Tibial nerve (tissue), 4 donors: ENCODE measurements around the gene TP63. TPM values are rescaled to one million over a fixed set of nuclear protein-coding genes. Genes with fewer than 3 reads are reported as not detected.
A peak's percentile ranks its signal among the peaks of the same experiment; 100 is the strongest.

Experiments
- DNase-seq, 2 donors: peaks; one replicate each; pipeline ENCODE4 v3.0.0-alpha.2; 2019; ENCODE audit warnings: low spot score in 2 of 2
- H3K27ac ChIP-seq, 4 donors: fragments of 200-600 bp; sonication (generic) in 3 of 4; one replicate each; pipeline ENCODE4 v1.5.1; 2017 to 2019; ENCODE audit warnings: mild to moderate bottlenecking in 1 of 4
- H3K27me3 ChIP-seq, 2 donors: fragments of 200-600 bp; sonication (generic) in 1 of 2; one replicate each; pipeline versions ENCODE4 v1.5.1 to v1.6.0; 2017 to 2019
- H3K36me3 ChIP-seq, 3 donors: fragments of 200-600 bp; sonication (generic); one replicate each; pipeline ENCODE4 v1.5.1; 2018 to 2019
- H3K4me1 ChIP-seq, 4 donors: fragments of 200-600 bp; sonication (generic) in 3 of 4; one replicate each; pipeline ENCODE4 v1.5.1; 2017 to 2019
- H3K4me3 ChIP-seq, 4 donors: fragments of 200-600 bp; sonication (generic) in 3 of 4; one replicate each; pipeline ENCODE4 v1.5.1; 2017 to 2019; ENCODE audit warnings: mild to moderate bottlenecking in 1 of 4, moderate library complexity in 1 of 4
- H3K9me3 ChIP-seq, 4 donors: fragments of 200-600 bp; sonication (generic) in 3 of 4; one replicate each; pipeline ENCODE4 v1.5.1; 2017 to 2019
- EP300 ChIP-seq, 2 donors: sonication (generic); formaldehyde crosslinking; IDR thresholded peaks; one replicate each; pipeline ENCODE4 v1.6.1; 2017; ENCODE audit warnings: antibody characterized with exemption in 2 of 2, mild to moderate bottlenecking in 1 of 2
- POLR2A ChIP-seq, 2 donors: fragments of 450-650 bp; IDR thresholded peaks; one replicate each; pipeline ENCODE4 v1.6.1; 2017; ENCODE audit warnings: antibody characterized with exemption in 2 of 2, mild to moderate bottlenecking in 2 of 2, moderate library complexity in 2 of 2
- WGBS, 2 donors: methylation state at CpG; one replicate each; pipeline ENCODE4 v1.1.5; 2018; 5-methylcytosine and 5-hydroxymethylcytosine counted together
- total RNA-seq, 4 donors: library from RNA; depleted of rRNA; stranded (reverse); fragments of >200 nt; gene quantifications; one replicate each; pipeline ENCODE4 v1.1.0, GENCODE V29; 2016
- TF ChIP-seq, protein P1 (sequence below), 5 experiments: fragments of 200-600 bp in 3 of 5; fragments of 450-650 bp in 2 of 5; sonication (generic) in 3 of 5; IDR thresholded peaks; one replicate each; pipeline ENCODE4 v1.5.1; 2016 to 2019; ENCODE audit warnings: antibody characterized with exemption in 5 of 5, mild to moderate bottlenecking in 3 of 5, moderate library complexity in 2 of 5

Gene TP63
- total RNA-seq, 4 donors from 2014 or later = 1.7 to 7.5 (median 4.2) TPM; not detected in 1

DNA sequence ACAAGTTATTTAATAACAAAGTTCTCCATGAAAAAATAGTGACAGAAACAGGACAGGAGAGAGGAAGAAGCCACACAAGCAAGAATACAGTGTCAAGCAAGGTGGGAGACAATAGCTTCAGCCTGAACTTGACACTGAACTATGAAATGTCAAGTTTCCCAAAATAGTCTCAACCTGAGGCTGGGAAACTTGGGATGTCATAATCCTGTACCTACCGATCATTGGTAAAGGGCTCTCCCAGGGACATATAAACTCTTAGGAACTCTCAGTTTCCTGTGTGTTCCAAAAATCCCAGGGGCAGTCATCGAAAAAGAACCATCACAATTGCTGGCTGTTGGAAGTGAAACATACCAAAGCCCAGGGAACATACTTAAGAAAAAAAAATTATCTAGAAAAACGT is 277.9 kb downstream of the TP63 start:
- no peak for DNase-seq
- no peaks in the 10 kb centered on the region for H3K27me3 ChIP-seq
- no peaks in the 10 kb centered on the region for H3K4me1 ChIP-seq
- no peak overlapping the region for H3K27ac ChIP-seq
- H3K4me3 ChIP-seq = no peak overlapping the region
- no peaks in the 10 kb centered on the region for H3K9me3 ChIP-seq
- whole genome bisulfite sequencing, 2 donors = 84 to 86% methylated on average over 3 of the region's 3 CpGs
- no peaks in the 10 kb centered on the region for H3K36me3 ChIP-seq
- TF ChIP-seq, protein P1, sequence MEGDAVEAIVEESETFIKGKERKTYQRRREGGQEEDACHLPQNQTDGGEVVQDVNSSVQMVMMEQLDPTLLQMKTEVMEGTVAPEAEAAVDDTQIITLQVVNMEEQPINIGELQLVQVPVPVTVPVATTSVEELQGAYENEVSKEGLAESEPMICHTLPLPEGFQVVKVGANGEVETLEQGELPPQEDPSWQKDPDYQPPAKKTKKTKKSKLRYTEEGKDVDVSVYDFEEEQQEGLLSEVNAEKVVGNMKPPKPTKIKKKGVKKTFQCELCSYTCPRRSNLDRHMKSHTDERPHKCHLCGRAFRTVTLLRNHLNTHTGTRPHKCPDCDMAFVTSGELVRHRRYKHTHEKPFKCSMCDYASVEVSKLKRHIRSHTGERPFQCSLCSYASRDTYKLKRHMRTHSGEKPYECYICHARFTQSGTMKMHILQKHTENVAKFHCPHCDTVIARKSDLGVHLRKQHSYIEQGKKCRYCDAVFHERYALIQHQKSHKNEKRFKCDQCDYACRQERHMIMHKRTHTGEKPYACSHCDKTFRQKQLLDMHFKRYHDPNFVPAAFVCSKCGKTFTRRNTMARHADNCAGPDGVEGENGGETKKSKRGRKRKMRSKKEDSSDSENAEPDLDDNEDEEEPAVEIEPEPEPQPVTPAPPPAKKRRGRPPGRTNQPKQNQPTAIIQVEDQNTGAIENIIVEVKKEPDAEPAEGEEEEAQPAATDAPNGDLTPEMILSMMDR (IDR thresholded peaks at IDR 0.05) = no peak
- TF ChIP-seq POLR2A (IDR thresholded peaks at IDR 0.05) = no peak

DNA sequence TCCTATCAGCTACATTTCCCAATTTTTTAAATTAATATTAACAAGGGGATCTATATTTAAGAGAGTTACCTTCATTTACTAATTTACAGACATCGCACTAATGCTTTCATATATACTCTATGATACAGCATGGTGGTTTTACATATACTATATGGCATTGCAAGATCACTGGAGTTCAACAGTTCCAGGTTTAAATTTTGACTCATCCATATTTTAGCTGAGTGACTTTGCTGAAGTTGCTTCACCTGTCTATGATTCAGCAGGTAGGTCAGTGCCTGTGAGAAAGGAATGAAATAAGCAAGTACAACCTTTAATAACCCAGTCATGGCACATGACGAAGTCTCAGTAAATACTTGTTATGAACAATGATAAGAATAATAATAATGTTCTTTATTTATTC is 278.4 kb downstream of the TP63 start:
- DNase-seq = no peak
- Histone ChIP-seq H3K4me1 (no peaks in the 10 kb centered on the region), H3K36me3 (no peaks in the 10 kb centered on the region), H3K27ac (no peak overlapping the region), H3K27me3 (no peaks in the 10 kb centered on the region), H3K9me3 (no peaks in the 10 kb centered on the region), H3K4me3 (no peak overlapping the region)
- TF ChIP-seq EP300 (IDR thresholded peaks at IDR 0.05) (no peak), POLR2A (IDR thresholded peaks at IDR 0.05) (no peak)
- TF ChIP-seq, protein P1 (IDR thresholded peaks at IDR 0.05) = no peak
- 95 to 98% methylated on average over 2 of the region's 2 CpGs for WGBS, 2 donors

DNA sequence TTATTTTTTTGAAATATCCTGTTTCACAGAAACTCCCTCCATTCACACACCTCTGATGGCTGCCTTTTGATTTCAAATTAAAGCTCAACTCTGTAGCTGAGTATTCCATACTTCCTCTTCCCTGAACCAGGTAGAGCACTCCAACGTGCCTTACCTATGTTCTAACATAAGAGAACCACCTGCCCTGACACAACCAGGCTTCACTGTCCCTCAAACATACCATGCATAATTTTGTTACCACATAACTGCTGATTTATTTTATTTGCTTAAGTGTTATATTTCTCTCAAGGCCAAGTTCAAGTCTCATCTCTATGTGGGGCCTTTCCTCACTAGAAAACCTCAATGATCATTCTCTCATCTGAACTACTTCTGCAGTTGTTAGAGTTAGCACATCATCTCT is 279.8 kb downstream of the TP63 start:
- no peak overlapping the region for H3K27ac ChIP-seq
- DNase-seq = no peak
- WGBS, 2 donors = 62 to 64% methylated on average over 1 of the region's 1 CpG
- no peak overlapping the region for H3K4me3 ChIP-seq
- H3K9me3 ChIP-seq = no peaks in the 10 kb centered on the region
- H3K36me3 ChIP-seq = no peaks in the 10 kb centered on the region
- no peaks in the 10 kb centered on the region for H3K27me3 ChIP-seq
- TF ChIP-seq EP300 (IDR thresholded peaks at IDR 0.05) = no peak
- TF ChIP-seq, protein P1 (IDR thresholded peaks at IDR 0.05) = no peak
- H3K4me1 ChIP-seq = no peaks in the 10 kb centered on the region

DNA sequence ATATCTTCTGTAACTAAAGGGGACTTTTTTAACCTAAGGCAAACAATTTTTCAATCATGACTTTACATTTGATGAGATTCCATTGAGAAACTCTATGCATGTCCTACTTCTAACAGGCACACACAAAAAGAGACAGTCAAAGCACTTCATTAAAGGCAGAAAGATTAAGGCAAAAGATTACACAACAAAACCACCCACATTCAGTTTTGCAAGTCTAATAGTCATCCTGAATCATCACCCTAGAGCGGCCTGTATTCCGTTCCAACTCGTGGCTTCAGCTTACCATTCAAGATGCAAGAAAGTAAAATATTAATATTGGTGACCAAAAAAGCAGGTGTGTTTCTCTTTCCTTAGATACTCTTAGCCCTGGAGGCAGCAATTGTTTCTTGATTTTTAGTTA is 283.6 kb downstream of the TP63 start:
- Histone ChIP-seq H3K4me1 (no peaks in the 10 kb centered on the region), H3K27ac (no peak overlapping the region), H3K4me3 (no peak overlapping the region), H3K36me3 (no peaks in the 10 kb centered on the region), H3K9me3 (no peaks in the 10 kb centered on the region), H3K27me3 (no peaks in the 10 kb centered on the region)
- peak in 1 of 2 donors; percentile 9 for DNase-seq
- no peak for TF ChIP-seq POLR2A (IDR thresholded peaks at IDR 0.05)
- WGBS, 2 donors = 62 to 67% methylated on average over 3 of the region's 3 CpGs

DNA sequence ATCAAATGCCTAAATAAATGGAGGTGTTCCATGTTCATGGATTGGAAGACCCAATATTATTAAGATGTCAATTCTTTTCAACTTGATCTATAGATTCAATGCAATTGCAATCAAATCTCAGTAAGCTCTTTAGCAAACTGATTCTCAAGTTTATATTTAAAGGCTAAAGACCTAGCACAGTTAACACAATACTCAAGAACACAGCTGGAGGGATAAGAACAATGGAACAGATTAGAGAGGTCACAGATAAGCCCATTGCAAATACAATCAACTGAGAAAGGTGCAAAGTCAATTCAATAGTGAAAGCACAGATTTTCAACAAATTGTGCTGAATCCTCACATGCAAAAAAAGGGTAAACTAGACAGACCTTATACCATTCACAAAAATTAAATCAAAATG is 290.6 kb downstream of the TP63 start:
- Histone ChIP-seq H3K27ac (no peak overlapping the region), H3K27me3 (no peaks in the 10 kb centered on the region), H3K9me3 (peaks cover 0 to 14% (median 0%) of the 10 kb centered on the region in 4 donors), H3K4me3 (no peak overlapping the region), H3K36me3 (no peaks in the 10 kb centered on the region), H3K4me1 (no peaks in the 10 kb centered on the region)
- TF ChIP-seq, protein P1 (IDR thresholded peaks at IDR 0.05) = no peak
- TF ChIP-seq POLR2A (IDR thresholded peaks at IDR 0.05) (no peak), EP300 (IDR thresholded peaks at IDR 0.05) (no peak)
- no peak for DNase-seq
